HG02571 (cell line): Measurements from ENCODE around the gene MEMO1.

Experiments
- ATAC-seq: cut with Tn5 transposase; IDR thresholded peaks from one replicate; pipeline ENCODE4 v1.9.1; 2021; ENCODE audit warnings: mild to moderate bottlenecking, moderate library complexity; ENCODE audit not compliant: unreplicated experiment

The MEMO1 gene

GRCh38 chr2:31832363-31832762 is 178.4 kb downstream of the MEMO1 start:
- no peak for ATAC-seq

GRCh38 chr2:31831585-31831984 is 179.2 kb downstream of the MEMO1 start:
- no peak for ATAC-seq

GRCh38 chr2:31828891-31829290 is 181.9 kb downstream of the MEMO1 start:
- ATAC-seq, result no peak

GRCh38 chr2:31823558-31823957 is 187.2 kb downstream of the MEMO1 start:
- no peak for ATAC-seq

GRCh38 chr2:31822587-31822986 is 188.2 kb downstream of the MEMO1 start:
- ATAC-seq, result no peak
